Esophagus muscularis mucosa (tissue), 4 donors: ENCODE results near the gene PICALM. TPM values are rescaled to one million over a fixed set of nuclear protein-coding genes. Genes with fewer than 3 reads are reported as not detected.

Source experiments
- total RNA-seq, 4 donors: library from RNA; depleted of rRNA; stranded (reverse); fragments of >200 nt; gene quantifications; one replicate each; pipeline versions ENCODE4 v1.1.0 to v1.2.1, GENCODE V29; 2016

PICALM gene
- total RNA-seq, 4 donors from 2014 or later: 228 to 281 (median 266) TPM

Other genes starting within 250 kb of the PICALM start
- not detected for gene CCDC83, start 213.7 kb downstream of the PICALM start, total RNA-seq
- gene EED, start 175.7 kb upstream of the PICALM start, total RNA-seq: 10 to 100 TPM; 11.1 to 14.7 (median 13.4) TPM
- gene HIKESHI, start 233.2 kb upstream of the PICALM start, total RNA-seq: 10 to 100 TPM; 37.1 to 52.7 (median 41.2) TPM